MM.1S (cell line): Measurements from ENCODE around the gene PLXNA4.

Experiments used
- DNase-seq: peaks from one replicate; pipeline ENCODE4 v3.0.0-alpha.2; 2015
- H2AFZ ChIP-seq: fragments of 300-600 bp; sonication (generic); 2 replicates; pipeline ENCODE4 v1.6.0; 2016; ENCODE audit warnings: antibody characterized with exemption, low read length
- H3F3A ChIP-seq: fragments of 300-600 bp; sonication (generic); 2 replicates; pipeline ENCODE4 v1.6.1; 2016; ENCODE audit warnings: mild to moderate bottlenecking, antibody characterized with exemption, low read length, moderate library complexity, mixed read lengths; ENCODE audit not compliant: insufficient read depth
- H3K27ac ChIP-seq: fragments of 300-600 bp; sonication (generic); 2 replicates; pipeline ENCODE4 v1.5.1; 2016; ENCODE audit warnings: mild to moderate bottlenecking, low read length
- H3K27me3 ChIP-seq: fragments of 300-600 bp; sonication (generic); replicated peaks from 2 replicates; pipeline ENCODE4 v1.6.0; 2016; ENCODE audit warnings: low read length; ENCODE audit not compliant: insufficient read depth
- H3K36me3 ChIP-seq: fragments of 300-600 bp; sonication (generic); replicated peaks from 2 replicates; pipeline ENCODE4 v1.6.1; 2016; ENCODE audit warnings: mild to moderate bottlenecking, low read length, mixed read lengths; ENCODE audit not compliant: insufficient read depth
- H3K4me1 ChIP-seq: fragments of 300-600 bp; sonication (generic); 2 replicates; pipeline ENCODE4 v1.6.1; 2016; ENCODE audit warnings: low read length, mixed read lengths
- H3K4me2 ChIP-seq: fragments of 300-600 bp; sonication (generic); 2 replicates; pipeline ENCODE4 v1.6.0; 2016; ENCODE audit warnings: low read depth, low read length
- H3K4me3 ChIP-seq: fragments of 300-600 bp; sonication (generic); 2 replicates; pipeline ENCODE4 v1.5.1; 2016; ENCODE audit warnings: low read length, mixed read lengths
- H3K79me2 ChIP-seq: fragments of 300-600 bp; sonication (generic); 2 replicates; pipeline ENCODE4 v1.6.1; 2016; ENCODE audit warnings: mixed run types, low read length, mixed read lengths
- H3K9ac ChIP-seq: fragments of 300-600 bp; sonication (generic); 2 replicates; pipeline ENCODE4 v1.6.1; 2016; ENCODE audit warnings: low read length, mixed read lengths
- H3K9me2 ChIP-seq: fragments of 300-600 bp; sonication (generic); replicated peaks from 2 replicates; pipeline ENCODE4 v1.6.1; 2016; ENCODE audit warnings: mild to moderate bottlenecking, low read length, mixed read lengths; ENCODE audit not compliant: insufficient read depth
- H3K9me3 ChIP-seq: fragments of 300-600 bp; sonication (generic); replicated peaks from 2 replicates; pipeline ENCODE4 v1.6.1; 2016; ENCODE audit warnings: mild to moderate bottlenecking, low read length, mixed read lengths; ENCODE audit not compliant: insufficient read depth
- H4K20me1 ChIP-seq: fragments of 300-600 bp; sonication (generic); 2 replicates; pipeline ENCODE4 v1.6.1; 2016; ENCODE audit warnings: mild to moderate bottlenecking, low read length, moderate library complexity, mixed read lengths; ENCODE audit not compliant: insufficient read depth
- EZH2 ChIP-seq: fragments of 300-600 bp; sonication (generic); optimal IDR thresholded peaks from 2 replicates; pipeline ENCODE3; 2017; ENCODE audit warnings: low read depth, mild to moderate bottlenecking, antibody characterized with exemption, low read length, mixed read lengths
- EZH2phosphoT487 ChIP-seq: fragments of 300-600 bp; sonication (generic); IDR thresholded peaks from 2 replicates; pipeline ENCODE4 v1.6.1; 2018; ENCODE audit warnings: antibody characterized with exemption, low read length
- TF ChIP-seq, protein P1 (sequence below): fragments of 300-600 bp; sonication (generic); IDR thresholded peaks from 2 replicates; pipeline ENCODE4 v1.5.1; 2016; ENCODE audit warnings: antibody characterized with exemption, low read length, mixed read lengths

PLXNA4 gene

DNA sequence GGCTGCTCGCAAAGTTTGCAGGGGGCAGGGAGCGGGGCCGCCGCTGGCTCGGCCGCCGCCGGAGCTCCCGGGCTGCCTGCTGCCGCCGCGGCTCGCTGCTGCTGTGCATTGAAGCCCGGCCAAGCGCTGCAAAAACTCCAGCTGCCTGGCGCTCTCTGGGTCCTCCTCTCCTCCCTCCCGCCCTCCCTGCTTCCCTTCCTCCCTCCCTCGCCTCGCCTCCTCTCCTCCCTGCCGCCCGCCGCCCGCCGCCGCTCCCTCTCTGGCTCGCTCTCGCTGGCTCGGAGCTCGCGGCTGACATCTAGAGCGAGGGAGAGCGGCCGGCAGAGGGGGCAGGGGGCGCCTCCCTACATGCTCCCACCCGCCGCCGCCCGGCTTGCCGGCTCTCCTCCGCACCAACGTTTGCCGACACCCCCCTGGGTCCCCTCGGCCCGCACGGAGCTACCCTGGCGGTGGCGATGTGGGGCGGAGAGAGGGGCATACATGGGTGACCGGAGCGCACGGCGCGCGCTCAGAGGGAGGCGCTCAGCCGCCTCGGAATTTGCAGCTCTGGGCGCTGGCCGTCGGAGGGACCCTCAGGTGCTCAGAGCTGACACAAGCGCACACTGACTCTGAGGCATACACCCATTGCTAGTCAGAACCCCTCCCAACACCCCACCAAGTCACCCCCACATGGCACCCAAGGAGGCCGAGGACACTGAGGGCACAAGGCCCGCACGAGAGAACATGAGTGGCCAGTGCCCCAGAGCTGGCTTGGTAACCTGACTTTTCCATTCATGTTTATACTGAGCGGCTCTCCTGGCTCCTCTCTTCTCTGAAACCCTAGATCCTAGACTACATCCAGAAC lies 1.2 kb upstream of the PLXNA4 start:
- Histone ChIP-seq H3F3A (no peaks in the 10 kb centered on the region), H2AFZ (no peak overlapping the region), H3K27me3 (peaks cover 51% of the 10 kb centered on the region), H3K9me2 (no peaks in the 10 kb centered on the region), H3K9me3 (no peaks in the 10 kb centered on the region), H3K4me3 (no peak overlapping the region), H3K36me3 (no peaks in the 10 kb centered on the region), H3K9ac (no peak overlapping the region), H3K79me2 (no peaks in the 10 kb centered on the region), H3K27ac (no peak overlapping the region), H3K4me1 (no peaks in the 10 kb centered on the region), H3K4me2 (no peak overlapping the region), H4K20me1 (no peaks in the 10 kb centered on the region)
- TF ChIP-seq EZH2phosphoT487 (no peak), EZH2 (no peak)
- TF ChIP-seq, protein P1, sequence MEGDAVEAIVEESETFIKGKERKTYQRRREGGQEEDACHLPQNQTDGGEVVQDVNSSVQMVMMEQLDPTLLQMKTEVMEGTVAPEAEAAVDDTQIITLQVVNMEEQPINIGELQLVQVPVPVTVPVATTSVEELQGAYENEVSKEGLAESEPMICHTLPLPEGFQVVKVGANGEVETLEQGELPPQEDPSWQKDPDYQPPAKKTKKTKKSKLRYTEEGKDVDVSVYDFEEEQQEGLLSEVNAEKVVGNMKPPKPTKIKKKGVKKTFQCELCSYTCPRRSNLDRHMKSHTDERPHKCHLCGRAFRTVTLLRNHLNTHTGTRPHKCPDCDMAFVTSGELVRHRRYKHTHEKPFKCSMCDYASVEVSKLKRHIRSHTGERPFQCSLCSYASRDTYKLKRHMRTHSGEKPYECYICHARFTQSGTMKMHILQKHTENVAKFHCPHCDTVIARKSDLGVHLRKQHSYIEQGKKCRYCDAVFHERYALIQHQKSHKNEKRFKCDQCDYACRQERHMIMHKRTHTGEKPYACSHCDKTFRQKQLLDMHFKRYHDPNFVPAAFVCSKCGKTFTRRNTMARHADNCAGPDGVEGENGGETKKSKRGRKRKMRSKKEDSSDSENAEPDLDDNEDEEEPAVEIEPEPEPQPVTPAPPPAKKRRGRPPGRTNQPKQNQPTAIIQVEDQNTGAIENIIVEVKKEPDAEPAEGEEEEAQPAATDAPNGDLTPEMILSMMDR, result no peak
- no peak for DNase-seq

DNA sequence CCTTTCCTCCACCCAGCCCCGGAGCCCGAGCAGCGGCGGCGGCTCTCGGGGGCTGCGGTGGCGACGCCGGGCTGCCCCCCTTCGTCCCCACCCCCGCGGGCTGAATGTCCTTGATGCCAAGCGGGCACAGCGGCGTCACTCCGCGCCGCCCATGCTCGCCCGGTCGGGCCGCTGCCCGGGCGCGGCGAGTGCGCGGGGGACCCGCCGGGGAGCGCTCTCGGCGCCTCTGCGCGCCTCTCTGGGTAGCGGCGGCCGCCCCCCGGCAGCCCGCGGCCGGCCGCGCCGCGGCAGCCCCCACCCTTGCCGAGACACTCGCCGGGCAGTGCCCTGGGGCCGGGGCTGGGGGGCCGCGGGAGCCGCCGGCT lies 433 bp upstream of the PLXNA4 start:
- no peak for TF ChIP-seq EZH2phosphoT487
- TF ChIP-seq, protein P1, result no peak
- no peak for TF ChIP-seq EZH2
- no peaks in the 10 kb centered on the region for H3K4me1 ChIP-seq
- H3K9ac ChIP-seq, result no peak overlapping the region
- H4K20me1 ChIP-seq, result no peaks in the 10 kb centered on the region
- H3K36me3 ChIP-seq, result no peaks in the 10 kb centered on the region
- no peaks in the 10 kb centered on the region for H3F3A ChIP-seq
- no peak for DNase-seq
- H3K9me3 ChIP-seq, result no peaks in the 10 kb centered on the region
- H2AFZ ChIP-seq, result no peak overlapping the region
- no peaks in the 10 kb centered on the region for H3K9me2 ChIP-seq
- H3K27me3 ChIP-seq, result peaks cover 51% of the 10 kb centered on the region
- H3K4me3 ChIP-seq, result no peak overlapping the region
- no peak overlapping the region for H3K27ac ChIP-seq
- no peaks in the 10 kb centered on the region for H3K79me2 ChIP-seq
- no peak overlapping the region for H3K4me2 ChIP-seq

DNA sequence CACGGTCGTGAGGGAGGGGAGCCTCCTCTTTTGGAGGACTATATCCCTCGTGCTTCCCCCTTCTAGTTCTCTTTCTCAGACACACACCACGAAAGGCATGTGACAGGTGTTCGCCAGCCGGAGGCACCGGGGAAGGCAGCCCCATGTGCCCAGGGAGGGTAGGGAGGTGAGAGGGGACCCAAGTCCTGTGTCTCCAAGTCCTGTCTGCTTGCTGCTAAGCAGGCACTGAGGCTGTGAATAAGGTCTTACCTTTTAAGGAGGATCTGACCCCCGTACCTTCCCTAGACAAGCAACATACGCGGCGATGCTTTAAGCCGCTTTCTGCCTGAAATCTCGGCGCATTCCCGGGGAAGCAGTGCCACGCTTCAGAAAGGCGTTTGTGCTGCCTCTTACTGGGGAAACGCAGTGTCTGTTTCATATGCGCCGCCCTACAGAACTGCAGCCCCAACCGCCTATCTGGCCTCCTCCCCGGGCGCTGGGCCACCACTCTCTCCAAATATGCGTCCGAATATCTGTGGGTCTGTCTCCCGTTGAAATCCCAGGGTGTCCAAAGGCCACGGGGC lies 770 bp downstream of the PLXNA4 start:
- no peak for TF ChIP-seq EZH2
- TF ChIP-seq EZH2phosphoT487, result no peak
- Histone ChIP-seq H3F3A (no peaks in the 10 kb centered on the region), H3K79me2 (no peaks in the 10 kb centered on the region), H3K36me3 (no peaks in the 10 kb centered on the region), H4K20me1 (no peaks in the 10 kb centered on the region), H3K9me2 (no peaks in the 10 kb centered on the region), H3K27me3 (peaks cover 51% of the 10 kb centered on the region), H2AFZ (no peak overlapping the region), H3K9ac (no peak overlapping the region), H3K27ac (no peak overlapping the region), H3K4me1 (no peaks in the 10 kb centered on the region), H3K4me2 (no peak overlapping the region), H3K4me3 (no peak overlapping the region), H3K9me3 (no peaks in the 10 kb centered on the region)
- no peak for DNase-seq

DNA sequence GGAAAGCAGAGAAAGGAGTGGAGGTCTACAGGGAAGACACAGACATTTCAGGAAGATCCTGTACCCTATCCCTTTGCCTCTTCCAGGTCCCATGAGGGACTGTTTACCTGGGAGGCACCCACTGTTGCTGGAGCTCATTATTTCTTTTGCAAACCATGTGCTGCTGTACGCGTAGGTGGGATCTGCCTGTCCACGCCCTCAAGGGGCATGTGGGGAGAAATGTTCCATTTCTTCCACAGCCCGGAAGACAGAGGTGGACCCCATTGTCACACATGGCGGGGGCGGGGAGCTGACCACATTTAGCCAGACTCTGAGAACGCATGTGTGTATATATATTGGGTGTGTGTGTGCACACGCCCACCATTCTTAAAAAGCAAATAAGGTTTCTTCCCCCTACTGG lies 2.0 kb downstream of the PLXNA4 start:
- Histone ChIP-seq H3K9me3 (no peaks in the 10 kb centered on the region), H3K36me3 (no peaks in the 10 kb centered on the region), H3K79me2 (no peaks in the 10 kb centered on the region), H3K9ac (no peak overlapping the region), H3K4me2 (no peak overlapping the region), H3K4me1 (no peaks in the 10 kb centered on the region), H3K4me3 (no peak overlapping the region), H3K27me3 (peaks cover 51% of the 10 kb centered on the region), H3F3A (no peaks in the 10 kb centered on the region), H4K20me1 (no peaks in the 10 kb centered on the region), H3K9me2 (no peaks in the 10 kb centered on the region), H2AFZ (no peak overlapping the region), H3K27ac (no peak overlapping the region)
- no peak for DNase-seq
- TF ChIP-seq EZH2phosphoT487 (no peak), EZH2 (no peak)
- TF ChIP-seq, protein P1, result no peak
